Sigmoid colon (tissue), 4 donors: ENCODE results near the gene AHCYL2.

Experiments used
- POLR2A ChIP-seq, 2 donors: fragments of 450-650 bp; IDR thresholded peaks; one replicate each; pipeline ENCODE4 v1.6.1; 2016; ENCODE audit warnings: antibody characterized with exemption in 2 of 2, mild to moderate bottlenecking in 2 of 2, moderate library complexity in 2 of 2
- POLR2AphosphoS5 ChIP-seq, 4 donors: sonication (generic); formaldehyde crosslinking; IDR thresholded peaks; one replicate each; pipeline ENCODE4 v1.6.1; 2017; ENCODE audit warnings: antibody characterized with exemption in 4 of 4
- TF ChIP-seq, protein P1 (sequence below), 4 experiments: fragments of 450-650 bp in 3 of 4; fragments of 200-600 bp in 1 of 4; IDR thresholded peaks; one replicate each; pipeline ENCODE4 v1.5.1; 2016 to 2019; ENCODE audit warnings: antibody characterized with exemption in 4 of 4, mild to moderate bottlenecking in 3 of 4, moderate library complexity in 2 of 4

DNA sequence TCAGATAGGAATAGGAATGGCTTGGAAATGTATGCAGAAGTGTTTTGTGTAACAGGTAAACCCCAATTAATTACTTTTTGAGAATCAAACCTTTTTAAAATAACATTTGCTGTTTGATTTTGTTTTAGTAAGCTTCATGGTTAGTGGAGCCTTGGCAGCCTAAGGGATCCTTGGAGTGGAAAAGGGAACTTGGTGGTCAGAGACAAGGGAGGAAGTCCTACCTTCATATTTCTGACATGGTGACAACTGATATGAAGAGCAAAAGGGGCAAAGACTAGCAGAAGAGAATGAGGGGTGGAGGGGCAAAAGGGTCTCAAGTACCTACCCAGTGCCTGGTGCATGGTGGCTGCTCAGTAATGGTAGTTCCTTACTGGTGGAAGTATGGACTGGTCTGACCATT, 32.3 kb downstream of the AHCYL2 start:
- TF ChIP-seq, protein P1, sequence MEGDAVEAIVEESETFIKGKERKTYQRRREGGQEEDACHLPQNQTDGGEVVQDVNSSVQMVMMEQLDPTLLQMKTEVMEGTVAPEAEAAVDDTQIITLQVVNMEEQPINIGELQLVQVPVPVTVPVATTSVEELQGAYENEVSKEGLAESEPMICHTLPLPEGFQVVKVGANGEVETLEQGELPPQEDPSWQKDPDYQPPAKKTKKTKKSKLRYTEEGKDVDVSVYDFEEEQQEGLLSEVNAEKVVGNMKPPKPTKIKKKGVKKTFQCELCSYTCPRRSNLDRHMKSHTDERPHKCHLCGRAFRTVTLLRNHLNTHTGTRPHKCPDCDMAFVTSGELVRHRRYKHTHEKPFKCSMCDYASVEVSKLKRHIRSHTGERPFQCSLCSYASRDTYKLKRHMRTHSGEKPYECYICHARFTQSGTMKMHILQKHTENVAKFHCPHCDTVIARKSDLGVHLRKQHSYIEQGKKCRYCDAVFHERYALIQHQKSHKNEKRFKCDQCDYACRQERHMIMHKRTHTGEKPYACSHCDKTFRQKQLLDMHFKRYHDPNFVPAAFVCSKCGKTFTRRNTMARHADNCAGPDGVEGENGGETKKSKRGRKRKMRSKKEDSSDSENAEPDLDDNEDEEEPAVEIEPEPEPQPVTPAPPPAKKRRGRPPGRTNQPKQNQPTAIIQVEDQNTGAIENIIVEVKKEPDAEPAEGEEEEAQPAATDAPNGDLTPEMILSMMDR (IDR thresholded peaks at IDR 0.05), result no peak
- no peak for TF ChIP-seq POLR2AphosphoS5 (IDR thresholded peaks at IDR 0.05)
- TF ChIP-seq POLR2A (IDR thresholded peaks at IDR 0.05), result no peak
